GM21723 (cell line): ENCODE data around the gene KIF16B.

ENCODE experiments used
- ATAC-seq: cut with Tn5 transposase; IDR thresholded peaks from one replicate; pipeline ENCODE4 v1.9.1; 2021; ENCODE audit warnings: mild to moderate bottlenecking, moderate library complexity; ENCODE audit not compliant: unreplicated experiment

Gene KIF16B

DNA sequence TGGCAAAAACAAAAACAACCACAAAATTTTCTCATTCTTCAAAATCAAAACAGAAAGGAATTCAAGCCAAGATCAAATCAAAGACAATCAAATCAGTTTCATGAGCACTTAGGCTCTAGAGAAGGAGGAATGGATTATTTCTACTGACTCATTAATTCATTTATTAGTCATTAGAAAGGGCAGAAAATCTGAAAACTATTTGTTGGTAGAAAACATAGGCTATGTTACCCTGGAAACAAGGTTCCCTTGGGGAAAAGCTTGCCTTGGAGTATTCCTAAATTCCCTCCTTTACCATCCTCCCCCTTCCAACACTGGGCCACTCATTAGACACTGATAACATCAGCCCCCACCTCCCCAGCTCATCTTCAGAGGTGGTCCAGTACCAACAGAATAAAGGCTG lies 17.5 kb downstream of the KIF16B start:
- ATAC-seq, result no peak

DNA sequence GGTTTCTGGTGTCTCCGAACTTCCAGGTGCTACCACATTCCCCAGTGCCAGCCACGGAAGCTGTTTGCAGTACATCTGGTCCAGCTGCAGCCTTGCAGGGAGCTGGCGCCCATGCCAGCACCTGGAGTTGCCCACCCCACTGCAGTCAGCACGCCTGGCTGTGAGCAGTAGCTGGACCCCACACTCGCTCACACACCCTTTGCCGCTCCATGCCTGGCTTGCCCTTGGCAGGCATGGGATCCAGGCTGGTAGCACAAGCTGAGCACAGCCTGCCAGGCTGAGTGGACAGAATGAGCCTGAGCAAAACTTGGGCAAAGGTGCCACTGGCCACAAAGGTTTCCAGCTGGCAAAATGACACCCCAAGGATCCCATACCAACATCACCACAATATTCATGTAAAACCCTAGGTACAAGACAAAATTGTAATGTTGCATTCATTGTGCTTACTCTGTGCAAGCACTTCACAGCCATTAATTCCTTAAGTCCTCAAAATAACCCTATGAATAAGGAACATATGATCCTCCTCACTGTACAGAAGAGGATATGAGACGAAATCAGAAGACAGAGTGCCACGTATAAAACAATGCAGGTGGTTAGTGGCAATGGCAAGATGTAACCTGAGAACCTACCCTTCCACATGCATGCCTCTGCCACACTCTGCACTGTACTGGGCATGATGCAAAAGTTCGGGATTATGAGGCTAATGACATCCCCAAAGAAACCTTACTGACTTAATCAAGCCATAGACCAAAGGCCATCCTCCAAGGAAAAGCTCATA lies 18.3 kb downstream of the KIF16B start:
- ATAC-seq, result no peak

DNA sequence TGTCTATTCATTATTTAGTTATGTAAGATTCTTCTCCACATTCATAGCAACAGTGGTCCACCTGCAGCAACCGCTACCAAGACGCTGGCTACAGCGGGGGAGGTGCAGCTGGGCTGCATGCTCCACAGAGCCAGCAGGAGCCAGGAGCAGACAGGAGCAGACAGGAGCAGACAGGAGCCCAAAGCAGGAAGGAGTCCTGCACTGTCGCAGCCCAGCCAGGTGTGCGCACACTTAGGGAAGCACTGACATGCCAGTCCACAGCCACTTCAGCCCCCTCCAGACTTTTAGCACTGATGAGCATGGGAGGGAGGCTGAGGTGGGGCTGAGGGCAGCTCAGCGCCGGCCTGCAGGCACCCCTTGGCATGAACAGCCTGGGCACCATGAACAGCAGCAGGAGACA lies 19.6 kb downstream of the KIF16B start:
- ATAC-seq, result no peak

DNA sequence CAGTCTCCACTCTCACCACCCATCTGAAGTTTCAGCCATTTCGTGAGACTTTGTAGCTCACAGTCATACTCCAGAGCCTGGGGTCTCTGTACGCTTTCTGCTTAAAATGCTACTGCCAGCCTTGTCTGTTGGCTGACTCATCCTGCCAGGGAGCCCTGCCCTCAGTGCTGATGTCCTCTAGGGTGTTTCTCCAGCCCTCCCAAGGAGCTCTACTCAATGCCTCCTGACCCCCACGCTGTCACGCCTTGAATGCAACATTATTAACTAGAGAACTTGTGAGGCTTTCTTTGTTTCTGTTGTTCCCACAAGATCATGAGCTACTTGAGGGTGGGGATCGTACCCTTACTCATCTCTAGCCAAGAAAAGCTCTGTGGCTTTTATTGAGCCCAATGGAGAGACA lies 20.1 kb downstream of the KIF16B start:
- ATAC-seq, result no peak

DNA sequence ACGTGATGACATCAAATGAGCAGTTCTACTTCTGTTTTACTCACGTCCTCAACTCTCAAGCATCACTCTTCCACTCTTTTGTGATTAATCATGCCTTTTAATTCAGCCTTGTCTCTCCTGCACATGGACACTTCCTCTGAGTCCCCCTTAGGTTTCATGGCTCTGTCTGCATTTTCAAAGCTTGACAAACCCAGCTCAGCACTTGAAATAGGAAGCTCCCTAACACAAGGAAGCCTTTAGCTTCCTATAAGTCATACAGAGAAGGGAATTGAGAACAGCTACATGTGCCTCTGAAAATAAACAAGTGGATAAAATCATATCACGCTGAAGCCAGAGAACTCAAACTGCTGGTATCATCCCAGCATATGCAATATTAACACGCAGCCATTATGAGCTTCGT lies 21.2 kb downstream of the KIF16B start:
- no peak for ATAC-seq

DNA sequence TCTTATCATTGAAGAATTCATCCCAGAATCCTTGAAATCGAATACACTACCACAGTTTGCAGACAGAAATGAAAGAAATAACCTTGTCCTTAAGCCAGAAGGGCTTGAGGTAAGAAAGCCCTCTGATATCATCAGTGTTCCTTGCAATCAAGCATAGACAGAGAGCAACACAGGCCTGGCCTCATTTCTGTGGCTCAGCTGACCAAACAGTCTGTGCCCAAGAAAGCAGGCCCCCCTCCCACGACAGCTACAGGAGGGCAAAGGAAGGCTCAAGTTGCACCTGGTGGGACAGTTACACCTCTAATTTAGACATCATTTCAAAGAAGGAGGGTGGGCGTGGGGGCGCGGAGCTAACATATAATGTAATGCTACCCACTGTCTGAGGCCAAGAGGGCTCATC lies 21.6 kb downstream of the KIF16B start:
- no peak for ATAC-seq

DNA sequence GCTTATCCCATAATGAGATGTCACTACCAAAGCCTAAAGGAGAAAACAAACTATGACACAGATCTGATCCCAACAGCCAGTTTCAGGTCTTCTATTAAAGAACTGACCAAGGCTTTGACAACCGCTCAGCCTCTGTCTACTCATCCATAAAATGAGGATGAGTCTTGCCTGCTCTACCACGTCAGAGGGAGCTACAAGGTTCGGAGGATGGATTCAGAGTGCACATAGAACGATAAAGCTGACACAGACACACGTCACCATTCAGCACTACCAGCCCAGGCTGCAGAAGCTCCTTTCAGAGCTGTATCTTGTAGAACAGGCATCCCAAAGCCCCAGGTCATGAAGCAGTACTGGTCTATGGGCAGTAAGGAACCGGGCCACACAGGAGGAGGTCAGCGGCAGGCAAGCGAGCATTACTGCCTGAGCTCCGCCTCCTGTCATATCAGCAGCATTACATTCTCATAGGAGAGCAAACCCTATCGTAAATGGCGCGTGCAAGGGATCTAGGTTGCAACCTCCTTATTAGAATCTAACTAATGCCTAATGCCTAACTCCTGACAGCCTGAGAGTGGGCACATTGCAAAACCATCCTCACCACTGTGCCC lies 25.1 kb downstream of the KIF16B start:
- ATAC-seq, result no peak

DNA sequence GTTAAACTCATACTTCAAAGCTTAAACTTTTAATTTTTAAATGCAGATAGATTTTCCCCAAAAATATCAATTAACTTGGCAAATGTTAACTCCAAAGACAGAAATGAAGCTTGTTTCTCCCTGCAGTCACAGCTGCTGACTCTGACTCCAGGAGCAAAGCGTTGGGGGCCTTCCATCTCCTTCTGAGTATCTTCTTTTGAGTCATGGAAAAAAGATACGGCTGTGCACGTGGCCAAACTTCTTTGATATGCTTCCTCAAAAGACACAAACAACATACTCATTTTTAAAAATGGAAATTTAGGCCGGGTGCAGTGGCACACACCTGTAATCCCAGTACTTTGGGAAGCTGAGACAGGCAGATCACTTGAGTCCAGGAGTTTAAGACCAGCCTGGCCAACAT lies 28.3 kb downstream of the KIF16B start:
- no peak for ATAC-seq

DNA sequence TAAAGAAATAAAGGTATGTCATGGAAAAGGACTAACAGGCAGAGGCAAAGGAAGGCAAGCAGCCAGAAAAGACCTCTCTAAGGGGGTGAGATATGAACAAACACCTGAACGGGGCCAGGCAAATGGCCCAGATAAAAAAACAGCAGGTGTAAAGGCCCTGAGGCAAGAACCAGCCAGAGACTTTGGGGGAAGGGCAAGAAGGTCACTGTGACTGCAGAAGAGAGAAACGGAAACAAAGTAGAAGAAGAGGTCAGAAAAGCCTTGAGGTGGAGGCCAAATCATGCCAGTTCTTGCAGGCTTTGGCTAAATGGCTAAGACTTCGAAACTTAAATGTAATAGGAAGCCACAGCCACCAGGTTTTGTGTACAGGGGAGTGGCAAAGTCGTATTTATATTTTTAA lies 30.8 kb downstream of the KIF16B start:
- no peak for ATAC-seq

DNA sequence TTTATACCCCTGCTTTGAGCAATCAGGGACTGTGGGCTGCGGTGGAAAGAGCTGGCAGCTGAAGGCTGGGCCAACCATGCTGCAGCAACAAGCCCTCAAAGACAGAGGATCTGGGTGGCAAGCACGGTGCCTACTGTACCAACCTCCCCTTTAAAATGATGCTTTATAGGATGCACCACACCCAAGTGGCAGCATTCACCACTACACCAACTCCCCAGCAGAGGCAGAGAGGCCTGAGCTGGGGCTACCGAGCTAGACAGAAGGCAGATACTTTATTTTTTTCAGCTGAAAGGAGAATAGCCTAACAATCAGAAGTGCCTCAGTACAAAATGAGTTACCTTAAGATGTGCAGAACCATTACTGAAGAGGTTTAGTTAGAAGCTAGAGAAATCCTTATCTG lies 31.4 kb downstream of the KIF16B start:
- no peak for ATAC-seq

DNA sequence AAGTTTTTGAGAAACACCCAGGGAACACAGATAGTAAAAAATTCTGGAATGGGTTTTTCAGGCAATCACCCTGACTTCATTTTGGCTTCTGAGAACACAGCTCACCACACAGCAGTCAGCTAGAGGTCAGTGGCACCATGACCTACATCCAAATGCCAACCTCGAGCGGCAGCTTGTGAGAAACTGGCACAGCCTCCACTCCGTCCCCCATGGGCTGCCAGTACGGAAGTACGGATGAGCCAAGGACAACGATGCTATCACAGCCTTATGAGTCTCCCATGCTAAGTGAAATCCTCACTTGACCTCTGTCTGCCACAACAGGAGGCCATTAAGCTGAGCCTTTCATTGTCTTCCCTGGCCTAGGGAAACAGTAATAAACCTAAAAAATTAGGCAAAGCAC lies 32.0 kb downstream of the KIF16B start:
- no peak for ATAC-seq

DNA sequence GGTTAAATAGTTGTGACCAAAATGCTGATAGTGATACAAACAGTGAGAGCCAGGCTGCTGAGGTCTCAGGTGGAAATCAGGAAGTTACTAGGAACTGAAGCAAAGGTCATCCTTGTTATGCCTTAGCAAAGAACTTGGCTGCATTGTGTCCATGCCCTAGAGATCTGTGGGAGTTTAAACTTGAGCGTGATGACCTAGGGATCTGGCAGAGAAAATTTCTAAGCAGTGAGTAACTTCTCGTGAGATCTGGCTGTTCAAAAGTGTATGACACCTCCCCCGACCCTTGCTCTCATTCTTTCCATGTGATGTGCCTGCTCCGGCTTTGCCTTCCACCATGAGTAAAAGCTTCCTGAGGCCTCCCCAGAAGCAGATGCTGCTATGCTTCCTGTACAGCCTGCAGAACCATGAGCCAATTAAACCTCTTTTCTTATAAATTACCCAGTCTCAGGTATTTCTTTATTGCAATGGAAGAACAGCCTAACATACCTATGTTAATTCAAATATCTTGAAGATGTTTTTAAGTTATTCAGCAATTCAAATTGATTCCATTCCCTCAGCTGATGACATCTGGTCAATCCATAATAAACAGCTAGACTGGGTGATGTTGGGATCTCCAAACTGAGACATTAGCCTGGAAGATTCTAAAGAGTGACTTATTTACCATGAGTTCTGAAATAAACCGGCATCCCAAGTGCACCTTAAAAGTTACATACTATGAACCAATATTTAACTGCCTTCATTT lies 33.8 kb downstream of the KIF16B start:
- no peak for ATAC-seq

DNA sequence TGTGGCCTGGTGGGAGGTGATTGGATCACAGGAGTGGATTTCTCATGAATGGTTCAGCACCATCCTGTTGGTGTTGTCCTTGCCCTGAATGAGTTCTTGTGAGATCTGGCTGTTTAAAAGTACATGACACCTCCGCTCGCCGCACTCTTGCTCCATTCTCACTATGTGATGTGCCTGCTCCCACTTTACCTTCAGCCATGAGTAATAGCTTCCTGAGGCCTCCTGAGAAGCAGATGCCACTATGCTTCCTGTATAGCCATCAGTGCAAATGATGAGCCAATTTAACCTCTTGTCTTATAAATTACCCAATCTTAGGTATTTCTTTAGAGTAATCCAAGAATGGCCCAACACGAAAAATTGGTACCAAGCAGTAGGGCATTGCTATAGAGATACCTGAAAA lies 34.5 kb downstream of the KIF16B start:
- ATAC-seq, result no peak

DNA sequence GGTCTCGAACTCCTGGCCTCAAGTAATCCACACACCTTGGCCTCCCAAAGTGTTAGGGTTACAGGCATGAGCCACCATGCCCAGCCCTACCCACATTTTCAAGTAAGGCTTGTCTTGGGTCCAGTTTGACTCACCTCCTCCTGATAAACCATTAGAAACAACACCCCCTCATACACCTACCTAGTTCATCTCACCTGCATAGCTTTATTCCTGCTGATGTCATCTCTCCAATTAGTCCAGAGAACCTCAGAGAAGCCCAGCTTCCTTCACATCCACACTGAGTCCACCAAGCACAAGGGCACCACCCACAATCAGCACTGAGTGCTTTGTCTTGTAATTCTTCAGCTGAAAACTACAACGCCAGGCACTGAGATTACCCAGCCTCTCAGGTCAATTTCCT lies 35.3 kb downstream of the KIF16B start:
- ATAC-seq, result no peak

DNA sequence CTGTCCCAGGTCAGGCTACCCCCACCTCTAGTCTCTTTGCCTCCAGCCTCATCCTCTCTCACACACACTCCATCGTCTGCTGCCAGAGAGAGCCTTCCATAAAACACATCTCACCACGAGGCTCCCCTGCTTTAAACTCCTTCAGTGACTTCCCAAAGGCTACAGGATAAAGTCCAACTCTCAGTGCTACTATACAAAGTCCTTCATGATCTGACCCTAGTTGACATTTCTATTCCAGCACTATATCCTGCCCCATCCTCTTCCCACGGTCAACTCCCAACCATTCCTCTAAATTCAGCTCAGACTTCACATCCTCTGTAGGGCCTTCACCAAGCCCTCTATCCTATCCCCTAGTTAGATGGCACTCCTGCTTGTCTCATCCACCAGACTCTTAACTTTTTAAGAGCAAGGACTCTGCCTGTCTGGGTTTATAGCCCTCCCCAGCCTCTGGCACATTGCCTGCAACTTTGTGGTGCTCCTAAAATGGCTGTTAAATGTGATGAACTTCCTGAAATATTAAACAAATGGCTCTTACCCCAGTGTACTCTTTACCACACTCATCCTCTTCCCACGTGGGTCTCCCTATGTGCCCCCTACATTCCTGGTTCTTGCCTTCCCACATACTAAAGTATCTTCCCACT lies 36.1 kb downstream of the KIF16B start:
- ATAC-seq, result no peak

DNA sequence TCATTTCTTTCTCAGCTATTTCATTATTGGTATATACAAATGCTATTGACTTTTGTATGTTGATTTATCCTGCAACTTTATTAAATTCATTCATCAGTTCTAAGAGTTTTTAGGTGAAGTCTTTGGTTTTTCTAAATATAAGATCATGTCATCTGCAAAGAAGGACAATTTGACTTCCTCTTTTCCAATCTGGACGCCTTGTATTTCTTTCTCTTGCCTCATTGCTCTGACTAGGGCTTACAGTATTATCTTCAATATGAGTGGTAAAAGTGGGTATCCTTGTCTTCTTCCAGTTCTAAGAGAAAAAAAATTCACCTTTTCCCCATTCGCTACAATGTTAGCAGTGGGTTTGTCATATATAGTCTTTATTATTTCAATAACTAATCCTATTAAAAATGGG lies 38.0 kb downstream of the KIF16B start:
- no peak for ATAC-seq

DNA sequence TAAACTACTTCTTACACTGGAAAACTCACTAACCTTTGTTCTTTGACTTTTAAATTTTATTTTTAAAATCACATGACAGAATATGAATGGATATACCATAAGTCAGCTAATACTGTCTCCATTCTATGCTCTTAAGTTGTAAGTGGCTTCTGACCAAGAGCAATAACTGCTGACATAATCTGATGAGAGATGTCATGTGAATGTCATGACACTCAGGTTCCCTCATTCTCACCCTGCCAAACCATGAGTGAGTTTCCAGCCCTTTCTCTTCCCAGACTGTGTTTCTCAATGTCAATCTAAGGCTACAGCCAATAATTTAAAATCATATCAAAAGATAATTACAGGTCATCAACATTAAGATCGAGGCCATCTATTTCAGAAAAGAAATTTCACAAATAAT lies 39.7 kb downstream of the KIF16B start:
- ATAC-seq, result no peak

DNA sequence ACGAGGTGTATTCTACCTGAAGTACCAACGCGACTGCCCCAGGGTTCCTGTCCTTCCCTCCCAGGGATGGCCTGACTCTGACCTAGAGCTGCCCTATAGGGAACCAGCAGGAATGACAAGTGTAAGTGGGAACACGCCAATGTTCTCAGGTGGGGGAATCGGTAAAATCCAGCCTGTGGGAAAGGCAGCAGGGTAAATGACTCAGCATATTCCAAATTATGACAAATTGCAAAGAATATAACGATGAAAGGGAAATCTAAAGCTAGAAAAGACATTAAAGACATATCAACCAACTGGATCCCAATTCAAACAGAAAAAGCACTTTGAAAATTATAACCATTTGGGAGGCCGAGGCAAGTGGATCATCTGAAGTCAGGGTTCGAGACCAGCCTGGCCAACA lies 41.8 kb downstream of the KIF16B start:
- ATAC-seq, result no peak

DNA sequence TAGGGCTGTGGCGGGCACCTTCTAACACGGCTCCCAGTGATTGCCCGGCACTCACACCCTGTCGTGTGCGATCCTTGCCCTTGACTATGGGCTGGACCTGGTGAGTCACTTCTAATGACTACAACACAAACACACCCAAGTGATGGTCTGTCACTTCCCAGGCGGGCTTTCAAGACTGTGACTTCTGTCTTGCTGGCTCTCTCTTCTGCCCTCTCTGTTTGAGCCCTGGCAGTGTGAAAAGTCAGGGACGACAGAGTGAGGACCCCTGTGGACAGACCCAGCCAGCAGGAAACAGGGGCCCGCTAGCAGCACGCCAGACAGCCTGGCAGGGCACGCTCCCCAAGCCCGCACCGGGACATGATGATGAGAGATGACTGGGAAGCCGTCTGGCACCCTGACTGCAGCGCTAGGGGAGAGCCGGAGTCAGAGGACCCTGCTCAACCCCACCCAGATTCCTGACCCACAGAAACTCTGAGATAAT lies 43.0 kb downstream of the KIF16B start:
- ATAC-seq, result no peak

DNA sequence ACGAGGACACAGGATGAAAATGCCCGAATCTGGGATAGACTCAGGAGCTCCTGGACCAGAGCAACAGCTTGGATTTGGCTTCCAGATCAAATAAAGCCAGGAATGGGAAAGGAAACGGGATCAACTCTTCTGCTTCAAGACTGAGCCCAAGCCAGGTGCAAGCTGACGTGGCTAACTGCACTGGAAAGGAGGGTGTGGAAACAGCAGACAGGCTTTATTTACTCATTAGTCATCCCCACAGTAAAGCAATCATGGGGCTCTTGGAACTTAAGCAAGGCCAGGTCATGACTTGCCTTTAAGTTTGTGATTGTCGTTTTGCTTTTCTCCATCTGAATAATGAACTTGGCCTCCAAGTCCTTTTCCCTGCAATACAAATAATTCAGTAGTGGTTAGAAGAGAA lies 45.2 kb downstream of the KIF16B start:
- no peak for ATAC-seq

DNA sequence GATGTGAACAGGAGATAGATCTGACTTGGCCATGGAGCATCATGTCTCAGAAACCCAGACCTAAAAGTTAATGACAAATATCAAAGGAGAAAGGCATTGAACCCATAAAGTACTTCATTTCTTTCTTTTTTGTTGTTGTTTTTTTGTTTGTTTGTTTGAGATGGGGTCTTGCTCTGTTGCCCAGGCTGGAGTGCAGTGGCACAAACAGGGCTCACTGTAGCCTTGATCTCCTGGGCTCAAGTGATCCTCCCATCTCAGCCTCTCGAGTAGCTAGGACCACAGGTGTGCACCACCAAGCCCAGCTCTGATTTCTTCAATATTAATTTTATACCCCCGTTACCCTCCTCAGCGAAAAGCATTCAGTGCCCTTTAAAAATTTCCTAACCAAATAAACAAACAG lies 45.8 kb downstream of the KIF16B start:
- ATAC-seq, result no peak
